Transverse colon (tissue), 4 donors: ENCODE results near the gene LTBR. TPM values are rescaled to one million over a fixed set of nuclear protein-coding genes. Genes with fewer than 3 reads are reported as not detected.

Experiments used
- DNase-seq: peaks from one replicate; pipeline ENCODE4 v3.0.0-alpha.2; 2019
- H3K27ac ChIP-seq, 4 donors: fragments of 200-600 bp; sonication (generic); 2 replicates each; pipeline ENCODE4 v1.5.1; 2016 to 2018; ENCODE audit warnings: inconsistent platforms in 4 of 4
- H3K27me3 ChIP-seq: fragments of 200-600 bp; sonication (generic); 2 replicates; pipeline ENCODE4 v1.5.1; 2017; ENCODE audit warnings: inconsistent platforms
- H3K36me3 ChIP-seq, 4 donors: fragments of 200-600 bp; sonication (generic); 2 replicates each; pipeline ENCODE4 v1.5.1; 2017 to 2019; ENCODE audit warnings: inconsistent platforms in 4 of 4
- H3K4me1 ChIP-seq, 4 donors: fragments of 200-600 bp; sonication (generic); 2 replicates each; pipeline ENCODE4 v1.5.1; 2017 to 2020; ENCODE audit warnings: inconsistent platforms in 4 of 4
- H3K4me3 ChIP-seq, 4 donors: fragments of 200-600 bp; sonication (generic); 1 replicate in 1 of 4; 2 replicates in 3 of 4; pipeline versions ENCODE4 v1.5.1 to v1.6.1; 2017 to 2019; ENCODE audit warnings: inconsistent platforms in 4 of 4
- H3K9me3 ChIP-seq, 2 donors: fragments of 200-600 bp; sonication (generic); 2 replicates each; pipeline ENCODE4 v1.5.1; 2017 to 2019; ENCODE audit warnings: inconsistent platforms in 2 of 2
- EP300 ChIP-seq: sonication (generic); formaldehyde crosslinking; IDR thresholded peaks from one replicate; pipeline ENCODE4 v1.6.1; 2017; ENCODE audit warnings: antibody characterized with exemption, low read depth
- POLR2A ChIP-seq: fragments of 450-650 bp; IDR thresholded peaks from one replicate; pipeline ENCODE4 v1.6.1; 2016; ENCODE audit warnings: antibody characterized with exemption, mild to moderate bottlenecking, moderate library complexity
- POLR2AphosphoS5 ChIP-seq, 3 donors: sonication (generic); formaldehyde crosslinking; IDR thresholded peaks; one replicate each; pipeline ENCODE4 v1.6.1; 2016; ENCODE audit warnings: antibody characterized with exemption in 3 of 3
- WGBS, 2 donors: methylation state at CpG; one replicate each; pipeline ENCODE4 v1.1.5; 2018; ENCODE audit warnings: low coverage in 1 of 2; 5-methylcytosine and 5-hydroxymethylcytosine counted together
- in situ Hi-C, 4 donors: fragments of 200-750 bp; cut with MboI; loops; one replicate each; pipeline versions ENCODE4 v1.15.0 to v1.15.1; 2017; ENCODE audit warnings: low sequenced_read_pairs in 3 of 4, low pct_ligation_motif_present in 1 of 4, low pct_unique_long_range_greater_than_20kb in 1 of 4
- intact Hi-C: fragments of 100-400 bp; cut with DNase I; formaldehyde crosslinking; loops from one replicate; pipeline ENCODE4 v1.15.1; 2023; ENCODE audit warnings: low total_unique reads
- total RNA-seq, 4 donors: library from RNA; depleted of rRNA; stranded (reverse); fragments of >200 nt; gene quantifications; one replicate each; pipeline ENCODE4 v1.1.0, GENCODE V29; 2016
- TF ChIP-seq, protein P1 (sequence below), 5 experiments: fragments of 200-600 bp in 3 of 5; fragments of 450-650 bp in 2 of 5; sonication (generic) in 3 of 5; IDR thresholded peaks; 1 replicate in 2 of 5; 2 replicates in 3 of 5; pipeline ENCODE4 v1.5.1; 2016 to 2017; ENCODE audit warnings: antibody characterized with exemption in 5 of 5, inconsistent platforms in 3 of 5, mild to moderate bottlenecking in 2 of 5, moderate library complexity in 1 of 5

Gene LTBR
- total RNA-seq, 4 donors from 2014 or later, result 148 to 367 (median 208) TPM

DNA sequence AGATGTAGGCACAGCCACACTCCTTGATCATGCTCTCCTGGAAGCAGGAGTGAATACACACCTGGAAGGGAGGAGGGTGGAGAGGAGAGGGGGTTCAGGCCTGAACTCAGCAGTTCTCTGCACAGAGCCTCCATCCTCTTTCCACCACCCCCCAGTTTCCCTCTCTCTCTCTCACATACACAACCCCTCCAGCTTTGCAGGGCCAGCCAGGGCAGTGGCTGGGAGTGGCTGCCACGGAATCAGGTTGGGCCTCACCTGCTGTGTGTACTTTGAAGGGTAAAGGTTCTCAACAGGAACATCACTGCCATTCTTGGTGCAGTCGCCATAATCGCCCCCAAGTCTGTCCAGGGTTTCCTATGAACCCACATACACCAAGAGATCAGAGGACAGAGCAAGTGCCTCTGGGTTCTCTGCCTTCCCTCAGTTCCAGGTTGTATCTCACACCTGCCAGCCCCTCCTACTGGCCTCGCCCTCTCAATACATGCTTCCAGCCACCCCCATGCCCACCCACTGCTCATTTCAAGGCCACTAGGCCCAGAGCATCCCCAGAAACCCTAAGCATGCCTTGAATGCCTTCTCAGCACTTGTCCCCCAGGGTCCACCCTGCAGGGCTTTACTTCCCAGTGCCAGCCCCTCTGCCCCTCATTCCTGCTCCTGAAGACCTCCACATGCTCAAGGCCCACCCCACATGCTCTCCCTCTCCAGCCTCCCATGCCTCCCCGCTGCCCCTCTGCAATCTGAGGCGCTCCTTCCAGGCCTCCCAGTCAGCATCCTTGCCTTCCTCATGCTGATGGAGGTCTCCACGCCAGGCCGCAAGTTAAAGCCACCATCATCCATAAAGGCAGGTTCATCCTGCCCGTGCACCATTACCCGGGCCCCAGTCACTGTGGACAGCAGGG lies 29.2 kb upstream of the LTBR start:
- Histone ChIP-seq H3K27me3 (no peaks in the 10 kb centered on the region), H3K4me3 (no peak overlapping the region), H3K4me1 (peaks cover 0 to 13% (median 5%) of the 10 kb centered on the region in 4 donors), H3K9me3 (no peaks in the 10 kb centered on the region), H3K27ac (no peak overlapping the region), H3K36me3 (peaks cover 0 to 5% (median 0%) of the 10 kb centered on the region in 4 donors)
- 81% methylated on average over 10 of the region's 10 CpGs; no CpG with 5 or more reads in 1 of the 2 donors for WGBS, 2 donors
- intact Hi-C loops, result no loop called here
- TF ChIP-seq POLR2AphosphoS5 (IDR thresholded peaks at IDR 0.05), result no peak
- no peak for TF ChIP-seq POLR2A
- TF ChIP-seq, protein P1, sequence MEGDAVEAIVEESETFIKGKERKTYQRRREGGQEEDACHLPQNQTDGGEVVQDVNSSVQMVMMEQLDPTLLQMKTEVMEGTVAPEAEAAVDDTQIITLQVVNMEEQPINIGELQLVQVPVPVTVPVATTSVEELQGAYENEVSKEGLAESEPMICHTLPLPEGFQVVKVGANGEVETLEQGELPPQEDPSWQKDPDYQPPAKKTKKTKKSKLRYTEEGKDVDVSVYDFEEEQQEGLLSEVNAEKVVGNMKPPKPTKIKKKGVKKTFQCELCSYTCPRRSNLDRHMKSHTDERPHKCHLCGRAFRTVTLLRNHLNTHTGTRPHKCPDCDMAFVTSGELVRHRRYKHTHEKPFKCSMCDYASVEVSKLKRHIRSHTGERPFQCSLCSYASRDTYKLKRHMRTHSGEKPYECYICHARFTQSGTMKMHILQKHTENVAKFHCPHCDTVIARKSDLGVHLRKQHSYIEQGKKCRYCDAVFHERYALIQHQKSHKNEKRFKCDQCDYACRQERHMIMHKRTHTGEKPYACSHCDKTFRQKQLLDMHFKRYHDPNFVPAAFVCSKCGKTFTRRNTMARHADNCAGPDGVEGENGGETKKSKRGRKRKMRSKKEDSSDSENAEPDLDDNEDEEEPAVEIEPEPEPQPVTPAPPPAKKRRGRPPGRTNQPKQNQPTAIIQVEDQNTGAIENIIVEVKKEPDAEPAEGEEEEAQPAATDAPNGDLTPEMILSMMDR (IDR thresholded peaks at IDR 0.05), result no peak
- TF ChIP-seq EP300, result no peak
- in situ Hi-C loops, result no loop called here
- DNase-seq, result no peak

DNA sequence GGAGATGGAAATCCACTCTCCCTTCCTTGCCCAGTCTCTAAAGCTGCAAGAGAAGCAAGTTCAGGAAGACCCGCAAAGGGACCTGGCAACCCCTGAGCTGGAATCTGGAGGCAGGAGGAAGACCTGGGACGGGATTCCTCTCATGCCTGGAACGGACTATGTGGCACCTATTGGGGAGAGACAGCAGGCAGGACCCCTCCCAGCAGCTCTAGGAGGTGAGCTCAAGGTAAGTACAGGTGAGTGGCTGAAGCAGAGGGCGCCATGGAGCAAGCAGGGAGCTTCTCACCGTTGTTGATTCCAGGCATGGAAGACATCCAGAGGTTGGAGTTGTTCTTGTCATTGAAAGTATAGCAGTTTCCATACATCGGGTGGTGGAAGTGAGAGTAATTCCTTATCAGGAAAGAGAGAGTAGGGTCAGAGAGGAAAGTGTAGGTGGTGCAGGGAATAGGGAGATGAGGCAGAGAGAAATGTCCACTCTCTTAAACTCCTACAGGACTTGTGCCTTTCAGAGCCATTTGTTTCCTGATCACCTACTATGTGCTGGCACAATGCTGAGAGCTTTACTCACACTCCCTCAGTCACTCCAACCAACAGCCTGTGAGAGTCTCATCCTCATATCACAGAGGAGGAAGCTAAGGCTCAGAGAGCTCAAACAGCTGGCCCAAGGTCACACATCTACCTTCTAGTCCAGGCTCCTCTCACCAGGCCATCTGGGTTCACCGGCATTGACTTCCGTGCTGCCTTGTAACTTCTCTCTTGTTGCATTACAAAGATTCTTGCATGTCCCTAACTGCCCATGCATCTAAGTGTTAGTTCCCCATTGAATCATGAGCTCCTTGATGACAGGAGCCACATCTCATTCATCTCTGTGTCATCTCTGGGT lies 28.2 kb upstream of the LTBR start:
- Histone ChIP-seq H3K4me1 (peaks cover 5 to 20% (median 12%) of the 10 kb centered on the region in 4 donors), H3K36me3 (peaks cover 0 to 5% (median 0%) of the 10 kb centered on the region in 4 donors), H3K27ac (no peak overlapping the region), H3K9me3 (no peaks in the 10 kb centered on the region), H3K4me3 (no peak overlapping the region), H3K27me3 (no peaks in the 10 kb centered on the region)
- DNase-seq, result no peak
- in situ Hi-C loops, result no loop called here
- TF ChIP-seq EP300 (no peak), POLR2AphosphoS5 (IDR thresholded peaks at IDR 0.05) (no peak), POLR2A (no peak)
- TF ChIP-seq, protein P1 (IDR thresholded peaks at IDR 0.05), result no peak
- whole genome bisulfite sequencing, 2 donors, result 69% methylated on average over 8 of the region's 8 CpGs; no CpG with 5 or more reads in 1 of the 2 donors
- intact Hi-C loops, result no loop called here

DNA sequence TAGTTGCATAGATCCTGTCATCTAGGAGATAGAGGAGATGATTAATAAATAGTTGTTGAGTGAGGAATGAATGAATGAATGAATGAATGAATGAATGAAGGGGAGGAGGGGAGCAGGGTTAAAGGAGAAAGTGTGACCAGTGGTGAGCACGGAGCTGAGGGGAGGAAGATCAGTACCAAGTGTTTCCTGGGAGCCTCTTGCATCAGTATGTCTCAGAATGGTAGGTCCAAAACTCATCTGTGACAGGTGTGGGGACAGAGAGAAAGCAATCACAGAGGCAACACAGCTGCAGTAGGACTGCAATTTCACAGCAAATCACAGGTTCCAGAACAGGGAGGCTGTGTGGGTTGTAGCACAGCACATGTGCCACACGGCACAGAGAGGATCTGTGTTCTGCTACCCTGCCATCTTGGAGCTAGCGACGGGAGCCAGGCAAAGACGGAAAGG lies 27.6 kb upstream of the LTBR start:
- Histone ChIP-seq H3K9me3 (no peaks in the 10 kb centered on the region), H3K27ac (no peak overlapping the region), H3K36me3 (peaks cover 0 to 5% (median 0%) of the 10 kb centered on the region in 4 donors), H3K4me3 (no peak overlapping the region), H3K4me1 (peaks cover 7 to 26% (median 19%) of the 10 kb centered on the region in 4 donors), H3K27me3 (no peaks in the 10 kb centered on the region)
- no peak for DNase-seq
- 63 to 74% methylated on average over 1 to 5 of the region's 5 CpGs for WGBS, 2 donors
- no peak for TF ChIP-seq EP300
- TF ChIP-seq, protein P1 (IDR thresholded peaks at IDR 0.05), result no peak
- no peak for TF ChIP-seq POLR2AphosphoS5 (IDR thresholded peaks at IDR 0.05)
- TF ChIP-seq POLR2A, result no peak
- in situ Hi-C loops (no loop called here), intact Hi-C loops (no loop called here)

DNA sequence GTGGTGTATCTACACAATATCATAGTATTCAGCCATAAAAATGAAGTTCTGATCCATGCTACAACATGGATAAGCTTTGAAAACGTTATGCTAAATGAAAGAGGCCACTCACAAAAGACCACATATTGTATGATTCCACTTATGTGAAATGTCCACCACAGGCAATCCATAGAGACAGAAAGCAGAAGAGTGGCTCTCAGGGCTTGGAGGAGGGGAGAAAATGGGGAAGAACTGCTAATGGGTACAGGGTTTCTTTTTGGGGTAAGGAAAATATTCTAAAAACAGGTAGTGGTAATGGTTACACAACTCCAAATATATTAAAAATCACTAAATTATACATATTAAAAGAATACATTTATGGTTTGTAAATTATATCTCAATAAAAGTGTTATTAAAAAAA lies 25.1 kb upstream of the LTBR start:
- Histone ChIP-seq H3K9me3 (no peaks in the 10 kb centered on the region), H3K36me3 (peaks cover 0 to 5% (median 0%) of the 10 kb centered on the region in 4 donors), H3K27ac (peak overlapping the region; percentile 92 to 99 (median 98)), H3K4me1 (peaks cover 10 to 48% (median 38%) of the 10 kb centered on the region in 4 donors), H3K4me3 (no peak overlapping the region), H3K27me3 (no peaks in the 10 kb centered on the region)
- 48 to 85% methylated on average over 1 of the region's 1 CpG for WGBS, 2 donors
- DNase-seq, result no peak
- TF ChIP-seq, protein P1 (IDR thresholded peaks at IDR 0.05), result no peak
- TF ChIP-seq POLR2A, result no peak
- TF ChIP-seq EP300, result no peak
- TF ChIP-seq POLR2AphosphoS5 (IDR thresholded peaks at IDR 0.05), result no peak
- in situ Hi-C loops (no loop called here), intact Hi-C loops (no loop called here)
